HG03103 (cell line): ENCODE data around the gene RSU1.
A peak's percentile ranks its signal among the peaks of the same experiment; 100 is the strongest.

Experiments used
- ATAC-seq: cut with Tn5 transposase; IDR thresholded peaks from one replicate; pipeline ENCODE4 v1.9.1; 2021; ENCODE audit warnings: low read depth; ENCODE audit not compliant: unreplicated experiment

The RSU1 gene

DNA sequence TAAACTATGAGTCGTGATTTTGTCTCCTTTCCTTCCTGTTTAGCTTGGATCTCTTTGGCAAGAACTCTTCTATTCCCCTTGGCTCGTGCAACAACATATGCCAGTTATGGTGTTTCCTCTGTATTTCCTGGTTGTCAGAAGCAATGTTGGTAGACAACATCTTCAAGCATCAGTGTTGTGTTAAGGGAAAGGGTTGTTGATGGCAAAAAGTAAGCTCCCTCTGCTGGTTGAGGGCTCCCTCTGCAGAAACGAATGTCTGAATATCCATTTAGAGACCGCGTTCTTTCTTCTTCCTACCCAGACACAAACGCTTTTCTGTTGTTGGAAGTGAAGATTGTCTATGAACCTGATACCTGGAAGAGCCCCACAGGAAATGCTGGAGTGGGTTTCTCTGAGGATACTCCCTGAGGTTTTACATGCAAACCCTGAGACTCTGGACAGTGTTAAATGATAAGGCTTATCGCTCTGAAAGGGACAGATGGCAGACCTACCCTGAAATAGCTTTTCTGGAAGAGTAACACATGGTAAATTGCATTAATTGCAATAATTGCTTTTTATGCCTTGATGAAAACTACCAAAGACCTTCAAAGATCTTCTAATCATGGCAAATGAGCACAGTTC is 272.0 kb downstream of the RSU1 start:
- peak; percentile 88 for ATAC-seq

DNA sequence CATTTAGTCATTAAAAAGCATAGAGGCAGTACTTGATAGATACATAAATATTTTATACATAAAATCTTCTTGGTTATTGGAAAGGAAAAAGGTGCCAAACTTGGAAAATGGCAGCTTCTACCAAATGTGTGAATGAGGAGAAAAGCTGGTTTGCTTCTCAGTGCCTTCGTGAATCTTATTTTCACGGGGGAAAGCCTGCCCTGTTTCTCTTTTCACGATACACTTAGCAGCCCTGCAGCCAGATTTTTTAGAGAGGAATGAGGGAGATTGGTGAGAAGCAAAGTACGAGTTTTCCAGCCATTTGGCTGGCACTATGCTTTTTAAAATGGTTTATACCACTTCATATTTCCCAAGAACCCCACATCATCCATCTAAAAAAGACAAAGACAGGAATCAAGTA is 272.6 kb downstream of the RSU1 start:
- ATAC-seq: no peak

DNA sequence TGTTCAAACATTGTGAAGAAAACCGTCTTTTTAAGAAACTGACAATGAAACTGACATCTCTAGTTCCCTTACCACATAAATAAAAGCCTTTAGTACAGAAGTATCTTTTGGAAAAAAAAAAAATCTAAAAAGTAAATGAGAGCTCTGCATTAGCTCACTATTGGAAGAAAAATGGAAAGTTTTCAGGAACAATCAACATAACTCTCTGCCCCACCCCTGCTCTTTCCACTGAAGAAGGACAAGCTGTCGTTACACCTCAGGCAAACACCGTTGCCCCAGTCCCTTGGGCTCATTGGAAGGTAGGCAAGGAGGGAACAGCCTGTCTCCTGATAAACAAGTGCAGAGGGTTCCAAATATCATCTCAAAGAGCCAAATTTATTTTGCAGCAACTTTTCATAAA is 273.1 kb downstream of the RSU1 start:
- no peak for ATAC-seq
